Measurements from ENCODE around the gene MGAT4D. TPM values are rescaled to one million over a fixed set of nuclear protein-coding genes. Genes with fewer than 3 reads are reported as not detected.
"Not testable (repeated sequence)": the region's sequence is repeated elsewhere in the genome, so short reads cannot be mapped to it uniquely, and the experiment has no call there.

The MGAT4D gene
- polyA plus RNA-seq (2013, experiment 1 of 2), result not detected
- polyA plus RNA-seq (2013, experiment 2 of 2), result not detected

DNA sequence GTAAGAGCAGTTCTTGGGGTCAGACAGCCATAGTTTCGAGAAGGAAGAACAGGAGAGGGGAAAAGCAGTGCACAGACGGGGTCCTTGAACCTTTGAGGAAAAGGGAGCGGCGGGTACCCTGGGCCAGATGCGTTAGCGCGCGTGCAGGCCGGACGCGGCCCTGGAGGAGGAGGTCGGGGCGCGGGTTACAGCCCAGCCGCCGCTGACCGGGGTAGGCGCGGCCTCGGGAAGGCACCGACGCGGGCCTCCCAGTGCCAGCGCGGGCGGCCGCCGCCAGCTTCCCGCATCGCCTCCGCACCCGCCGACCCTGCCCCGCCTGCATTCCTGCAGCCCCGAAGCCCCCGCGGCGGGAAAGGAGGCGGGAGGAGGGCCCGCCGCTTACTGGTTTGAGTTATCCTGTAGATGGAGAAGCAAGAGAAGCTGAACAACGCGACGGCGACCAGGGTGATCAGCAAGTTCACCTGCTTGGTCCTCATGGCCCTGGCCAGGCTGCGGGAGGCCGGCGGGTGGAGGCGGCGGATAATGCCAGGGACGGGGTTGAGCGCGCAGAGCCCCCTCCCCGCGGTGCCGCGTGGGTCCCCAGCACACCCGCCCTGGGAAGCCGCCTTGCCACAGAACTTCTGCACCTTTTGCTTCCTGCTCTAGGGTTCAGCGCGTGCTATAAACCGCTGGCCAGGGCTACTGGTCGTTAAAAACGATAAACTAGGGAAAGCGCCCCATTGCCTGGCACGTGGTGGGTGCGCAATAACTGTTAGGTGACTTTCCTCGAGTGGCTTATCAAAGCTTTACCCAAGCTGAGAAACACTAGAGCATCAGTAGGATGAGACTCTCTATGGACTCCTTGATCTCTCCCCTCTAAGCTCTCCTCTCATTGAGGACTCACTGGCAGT lies at the start of gene MGAT4D:
Gene MGAT4D, minus strand, starts transcription at position 547 of the 890 bp plus-strand sequence. Its CDS starts 71 bp downstream, at position 476.
- Histone ChIP-seq H3K4me3 (ENCODE audit: low read length) (peak within 1 kb of the TSS; percentile 63), H3K27me3 (ENCODE audit: insufficient read depth, low read length) (peaks cover 71% of the 10 kb centered on the region)
- WGBS, result 12% methylated on average over 68 of the region's 68 CpGs

GRCh38 chr4:140533951-140534480 lies 35.9 kb upstream of the MGAT4D start:
- no peaks in the 10 kb centered on the region for H3K9me3 ChIP-seq (ENCODE audit: insufficient read depth, low read depth, low read length)
- no peaks in the 10 kb centered on the region for H3K4me1 ChIP-seq (ENCODE audit: insufficient read depth, low read length)
- H3K36me3 ChIP-seq (ENCODE audit: insufficient read depth, low read length), result peaks cover 59% of the 10 kb centered on the region
- H3K27me3 ChIP-seq (ENCODE audit: insufficient read depth, low read length), result no peaks in the 10 kb centered on the region
- WGBS, result 95% methylated on average over 3 of the region's 4 CpGs
- H3K9ac ChIP-seq (ENCODE audit: low read depth, low read length), result no peak overlapping the region
- no peak overlapping the region for H3K27ac ChIP-seq (ENCODE audit: low read depth, low read length)
- H3K4me3 ChIP-seq (ENCODE audit: low read length), result no peak overlapping the region

More for the DNA sequence above, at the start of gene MGAT4D:
- Histone ChIP-seq H3K9ac (ENCODE audit: low read depth, low read length) (peak within 1 kb of the TSS; percentile 37; the same call in 1 of the 2 replicates), H3K4me1 (ENCODE audit: insufficient read depth, low read length) (no peaks in the 10 kb centered on the region), H3K9me3 (ENCODE audit: insufficient read depth, low read depth, low read length) (no peaks in the 10 kb centered on the region), H3K27ac (ENCODE audit: low read depth, low read length) (no peak within 1 kb of the TSS), H3K36me3 (ENCODE audit: insufficient read depth, low read length) (no peaks in the 10 kb centered on the region)

- Histone ChIP-seq H3K36me3 (ENCODE audit: insufficient read depth, low read length) (peaks cover 49% of the 10 kb centered on the region), H3K27ac (ENCODE audit: low read depth, low read length) (no peak overlapping the region), H3K9me3 (ENCODE audit: insufficient read depth, low read depth, low read length) (no peaks in the 10 kb centered on the region), H3K27me3 (ENCODE audit: insufficient read depth, low read length) (no peaks in the 10 kb centered on the region), H3K9ac (ENCODE audit: low read depth, low read length) (no peak overlapping the region), H3K4me1 (ENCODE audit: insufficient read depth, low read length) (peaks cover 7% of the 10 kb centered on the region; the same call in 1 of the 2 replicates), H3K4me3 (ENCODE audit: low read length) (no peak overlapping the region)
- WGBS, result 97% methylated on average over 1 of the region's 1 CpG
These were observed 31.3 kb upstream of the MGAT4D start for GRCh38 chr4:140529434-140529833.

GRCh38 chr4:140523857-140524742 lies 26.0 kb upstream of the MGAT4D start, which contains the start of gene ELMOD2:
Gene ELMOD2, plus strand, starts transcription at chr4:140524168. Its CDS starts 1,261 bp downstream, at chr4:140525429.
- Histone ChIP-seq H3K4me1 (ENCODE audit: insufficient read depth, low read length) (peaks cover 7% of the 10 kb centered on the region; the same call in 1 of the 2 replicates), H3K9me3 (ENCODE audit: insufficient read depth, low read depth, low read length) (no peaks in the 10 kb centered on the region), H3K27ac (ENCODE audit: low read depth, low read length) (peak within 1 kb of the TSS; percentile 90), H3K9ac (ENCODE audit: low read depth, low read length) (peak within 1 kb of the TSS; percentile 82), H3K36me3 (ENCODE audit: insufficient read depth, low read length) (peaks cover 25% of the 10 kb centered on the region), H3K27me3 (ENCODE audit: insufficient read depth, low read length) (peaks cover 18% of the 10 kb centered on the region), H3K4me3 (ENCODE audit: low read length) (peak within 1 kb of the TSS; percentile 68)
- under 1% methylated on average over 75 of the region's 77 CpGs for WGBS

- Histone ChIP-seq H3K27ac (ENCODE audit: low read depth, low read length) (no peak overlapping the region), H3K9me3 (ENCODE audit: insufficient read depth, low read depth, low read length) (no peaks in the 10 kb centered on the region), H3K9ac (ENCODE audit: low read depth, low read length) (no peak overlapping the region)
These were observed 25.3 kb upstream of the MGAT4D start for GRCh38 chr4:140523370-140523856.

DNA sequence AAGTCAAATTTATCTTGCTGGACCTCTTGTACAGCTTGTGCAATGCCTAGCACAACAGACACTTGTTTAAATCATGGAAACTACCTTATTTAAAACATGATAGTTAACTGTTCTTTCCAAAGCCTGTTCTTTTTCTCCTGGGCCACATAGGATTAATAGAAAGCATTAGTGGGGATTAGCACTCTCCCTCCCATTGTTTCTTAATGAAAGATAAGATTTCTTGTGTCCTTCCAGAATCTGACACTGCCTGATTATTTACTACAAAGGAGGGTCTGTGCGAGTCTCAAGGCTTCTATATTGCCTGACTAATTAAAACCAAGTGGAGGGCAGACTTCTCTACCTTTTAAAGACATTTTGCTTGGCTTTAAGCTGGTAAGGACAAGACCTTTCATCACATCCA lies 17.3 kb upstream of the MGAT4D start:
- Histone ChIP-seq H3K4me1 (ENCODE audit: insufficient read depth, low read length) (peaks cover 10% of the 10 kb centered on the region; the same call in 1 of the 2 replicates), H3K36me3 (ENCODE audit: insufficient read depth, low read length) (no peaks in the 10 kb centered on the region), H3K9ac (ENCODE audit: low read depth, low read length) (no peak overlapping the region), H3K27ac (ENCODE audit: low read depth, low read length) (no peak overlapping the region), H3K9me3 (ENCODE audit: insufficient read depth, low read depth, low read length) (no peaks in the 10 kb centered on the region), H3K4me3 (ENCODE audit: low read length) (no peak overlapping the region), H3K27me3 (ENCODE audit: insufficient read depth, low read length) (no peaks in the 10 kb centered on the region)
- 0% methylated on average over 1 of the region's 1 CpG for WGBS

More at GRCh38 chr4:140523370-140523856, 25.3 kb upstream of the MGAT4D start:
- peak overlapping the region; percentile 33 for H3K4me3 ChIP-seq (ENCODE audit: low read length)
- 59% methylated on average over 6 of the region's 8 CpGs for WGBS
- H3K4me1 ChIP-seq (ENCODE audit: insufficient read depth, low read length), result peaks cover 7% of the 10 kb centered on the region; the same call in 1 of the 2 replicates
- peaks cover 18% of the 10 kb centered on the region for H3K36me3 ChIP-seq (ENCODE audit: insufficient read depth, low read length)
- H3K27me3 ChIP-seq (ENCODE audit: insufficient read depth, low read length), result peaks cover 18% of the 10 kb centered on the region

GRCh38 chr4:140513765-140514164 lies 15.7 kb upstream of the MGAT4D start:
- not testable (repeated sequence) for H3K9me3 ChIP-seq (ENCODE audit: insufficient read depth, low read depth, low read length); H3K4me1 ChIP-seq (ENCODE audit: insufficient read depth, low read length); H3K27me3 ChIP-seq (ENCODE audit: insufficient read depth, low read length); H3K36me3 ChIP-seq (ENCODE audit: insufficient read depth, low read length); H3K27ac ChIP-seq (ENCODE audit: low read depth, low read length); H3K9ac ChIP-seq (ENCODE audit: low read depth, low read length); H3K4me3 ChIP-seq (ENCODE audit: low read length)
- WGBS, result 97% methylated on average over 4 of the region's 5 CpGs

DNA sequence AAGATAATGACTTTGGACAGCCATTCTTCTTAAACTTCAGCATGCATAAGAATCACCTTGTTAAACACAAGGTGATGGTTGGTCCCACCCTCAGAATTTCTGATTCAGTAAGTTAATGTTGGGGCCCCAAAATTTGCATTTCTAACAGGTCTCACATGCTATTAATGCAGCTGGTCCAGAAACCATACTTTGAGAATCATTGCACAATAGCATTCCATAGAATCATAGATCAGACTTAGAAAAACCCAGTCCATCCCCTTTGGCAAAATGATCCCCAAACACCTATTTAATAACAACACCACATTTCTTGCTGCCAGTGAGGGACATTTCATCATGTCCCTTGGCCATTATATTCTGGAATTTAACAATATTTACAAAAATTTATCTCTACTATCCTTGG lies 6.2 kb upstream of the MGAT4D start:
- peaks cover 35% of the 10 kb centered on the region for H3K27me3 ChIP-seq (ENCODE audit: insufficient read depth, low read length)
- no peak overlapping the region for H3K9ac ChIP-seq (ENCODE audit: low read depth, low read length)
- no peak overlapping the region for H3K27ac ChIP-seq (ENCODE audit: low read depth, low read length)
- H3K4me1 ChIP-seq (ENCODE audit: insufficient read depth, low read length), result no peaks in the 10 kb centered on the region
- H3K4me3 ChIP-seq (ENCODE audit: low read length), result no peak overlapping the region
- peaks cover 6% of the 10 kb centered on the region for H3K9me3 ChIP-seq (ENCODE audit: insufficient read depth, low read depth, low read length)
- no peaks in the 10 kb centered on the region for H3K36me3 ChIP-seq (ENCODE audit: insufficient read depth, low read length)

DNA sequence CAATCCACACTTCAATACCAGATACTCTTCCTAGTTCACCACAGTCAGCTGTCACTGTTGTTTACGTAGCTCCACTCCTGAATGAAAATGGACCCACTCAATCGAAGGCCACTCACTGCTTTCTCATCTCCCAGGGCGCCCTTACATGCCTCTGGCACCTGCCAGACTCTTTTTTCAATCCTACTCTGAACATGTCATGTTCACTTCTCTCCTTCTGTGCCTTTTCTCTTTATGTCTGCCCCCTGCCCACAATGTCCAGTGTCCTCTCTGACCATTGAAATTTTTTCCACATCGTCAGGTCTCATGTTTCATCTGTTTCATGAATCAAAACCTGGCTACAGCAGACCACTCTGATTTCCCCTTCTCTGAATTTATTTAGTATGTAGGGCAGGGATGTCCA lies 1.3 kb upstream of the MGAT4D start:
- WGBS, result 87% methylated on average over 4 of the region's 4 CpGs
- Histone ChIP-seq H3K27ac (ENCODE audit: low read depth, low read length) (no peak overlapping the region), H3K27me3 (ENCODE audit: insufficient read depth, low read length) (peaks cover 74% of the 10 kb centered on the region), H3K36me3 (ENCODE audit: insufficient read depth, low read length) (no peaks in the 10 kb centered on the region), H3K4me3 (ENCODE audit: low read length) (no peak overlapping the region), H3K9ac (ENCODE audit: low read depth, low read length) (no peak overlapping the region), H3K4me1 (ENCODE audit: insufficient read depth, low read length) (no peaks in the 10 kb centered on the region), H3K9me3 (ENCODE audit: insufficient read depth, low read depth, low read length) (no peaks in the 10 kb centered on the region)

DNA sequence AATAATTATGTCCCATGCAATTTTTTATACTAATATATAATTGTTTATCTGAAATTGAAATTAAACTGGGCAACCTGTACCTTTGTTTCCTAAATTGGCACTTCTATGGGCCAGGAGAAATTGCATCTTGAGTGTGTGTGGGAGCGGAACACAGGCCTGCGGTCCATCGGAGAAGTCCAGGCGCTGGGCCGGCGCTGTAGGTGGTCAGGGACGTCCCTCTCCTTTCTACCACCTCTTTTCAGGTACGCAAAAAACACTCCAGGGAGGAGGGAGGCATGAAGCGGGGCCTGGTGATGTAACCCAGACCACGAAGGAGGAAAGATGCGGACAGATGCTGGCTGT lies 717 bp downstream of the MGAT4D start:
- no peaks in the 10 kb centered on the region for H3K4me1 ChIP-seq (ENCODE audit: insufficient read depth, low read length)
- peak overlapping the region; percentile 63 for H3K4me3 ChIP-seq (ENCODE audit: low read length)
- no peak overlapping the region for H3K27ac ChIP-seq (ENCODE audit: low read depth, low read length)
- no peaks in the 10 kb centered on the region for H3K36me3 ChIP-seq (ENCODE audit: insufficient read depth, low read length)
- H3K27me3 ChIP-seq (ENCODE audit: insufficient read depth, low read length), result peaks cover 69% of the 10 kb centered on the region
- no peaks in the 10 kb centered on the region for H3K9me3 ChIP-seq (ENCODE audit: insufficient read depth, low read depth, low read length)
- WGBS, result 43% methylated on average over 8 of the region's 11 CpGs
- peak overlapping the region; percentile 37; the same call in 1 of the 2 replicates for H3K9ac ChIP-seq (ENCODE audit: low read depth, low read length)
